GM18508 (cell line): ENCODE measurements around the gene HOTAIR.

Experiments
- ATAC-seq: cut with Tn5 transposase; IDR thresholded peaks from one replicate; pipeline ENCODE4 v1.9.1; 2021; ENCODE audit warnings: moderate number of reproducible peaks; ENCODE audit not compliant: insufficient read depth, unreplicated experiment

The HOTAIR gene

DNA sequence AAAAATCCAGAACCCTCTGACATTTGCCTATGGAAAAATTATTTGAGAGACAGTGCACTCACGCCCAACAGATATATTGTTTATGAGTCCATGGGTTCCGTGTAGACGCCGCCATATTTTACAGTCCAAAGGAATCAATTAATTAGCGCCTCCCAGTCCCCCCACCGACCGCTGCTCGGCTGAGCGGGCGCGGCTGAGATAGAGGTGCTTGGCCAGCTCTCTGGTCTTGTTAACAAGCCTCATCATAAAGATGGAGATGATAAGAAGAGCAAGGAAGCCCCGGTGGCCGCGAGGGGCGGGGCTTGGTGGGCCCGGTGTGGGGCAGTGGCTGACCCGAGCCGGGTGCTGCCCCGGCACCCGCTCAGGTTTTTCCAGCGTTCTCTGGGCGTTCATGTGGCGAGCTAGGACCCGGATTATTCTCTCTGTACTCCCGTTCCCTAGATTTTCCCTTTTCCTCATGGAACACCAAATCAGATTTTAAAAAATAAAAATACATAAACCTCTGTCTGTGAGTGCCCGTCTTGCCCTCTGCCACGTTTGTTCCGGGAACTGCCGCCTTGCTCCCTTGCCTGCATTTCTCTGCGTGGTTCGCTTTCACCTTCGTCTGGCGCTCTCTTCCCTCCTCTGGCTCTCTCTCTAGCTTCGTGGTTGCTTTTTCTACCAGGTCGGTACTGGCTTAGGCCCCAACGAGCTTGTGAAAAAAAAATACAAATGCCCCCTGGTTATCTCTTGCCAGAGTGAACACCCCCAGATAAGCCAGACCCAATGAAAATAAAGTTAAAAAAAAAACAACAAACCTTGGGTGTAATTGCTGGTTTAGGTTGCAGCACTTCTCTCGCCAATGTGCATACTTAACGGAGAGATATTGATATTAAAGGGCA is 11.1 kb downstream of the HOTAIR start:
- no peak for ATAC-seq

DNA sequence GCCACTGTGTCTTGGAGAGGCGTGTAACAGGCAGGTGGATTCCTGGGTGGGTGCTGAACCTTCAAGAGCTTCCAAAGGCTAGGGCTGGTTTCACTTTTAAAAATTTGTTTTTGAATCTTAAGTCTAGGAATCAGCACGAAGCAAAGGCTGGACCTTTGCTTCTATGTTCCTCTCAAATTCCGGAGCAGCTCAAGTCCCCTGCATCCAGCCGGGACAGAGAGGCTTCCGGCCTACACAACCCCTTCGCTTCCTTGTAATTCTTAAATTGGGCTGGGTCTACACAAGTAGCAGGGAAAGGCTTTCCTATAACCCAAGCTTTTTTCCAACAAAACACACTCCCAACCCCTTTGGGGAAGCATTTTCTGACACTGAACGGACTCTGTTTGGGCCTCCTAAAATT is 11.7 kb downstream of the HOTAIR start:
- no peak for ATAC-seq

- no peak for ATAC-seq
Measured at GRCh38 chr12:53961025-53961761, 13.6 kb downstream of the HOTAIR start.

GRCh38 chr12:53960187-53961024 is 14.3 kb downstream of the HOTAIR start:
- ATAC-seq = no peak

- ATAC-seq = no peak
Measured at GRCh38 chr12:53959314-53959713, 15.4 kb downstream of the HOTAIR start.

GRCh38 chr12:53958128-53958527 is 16.6 kb downstream of the HOTAIR start:
- ATAC-seq = no peak

DNA sequence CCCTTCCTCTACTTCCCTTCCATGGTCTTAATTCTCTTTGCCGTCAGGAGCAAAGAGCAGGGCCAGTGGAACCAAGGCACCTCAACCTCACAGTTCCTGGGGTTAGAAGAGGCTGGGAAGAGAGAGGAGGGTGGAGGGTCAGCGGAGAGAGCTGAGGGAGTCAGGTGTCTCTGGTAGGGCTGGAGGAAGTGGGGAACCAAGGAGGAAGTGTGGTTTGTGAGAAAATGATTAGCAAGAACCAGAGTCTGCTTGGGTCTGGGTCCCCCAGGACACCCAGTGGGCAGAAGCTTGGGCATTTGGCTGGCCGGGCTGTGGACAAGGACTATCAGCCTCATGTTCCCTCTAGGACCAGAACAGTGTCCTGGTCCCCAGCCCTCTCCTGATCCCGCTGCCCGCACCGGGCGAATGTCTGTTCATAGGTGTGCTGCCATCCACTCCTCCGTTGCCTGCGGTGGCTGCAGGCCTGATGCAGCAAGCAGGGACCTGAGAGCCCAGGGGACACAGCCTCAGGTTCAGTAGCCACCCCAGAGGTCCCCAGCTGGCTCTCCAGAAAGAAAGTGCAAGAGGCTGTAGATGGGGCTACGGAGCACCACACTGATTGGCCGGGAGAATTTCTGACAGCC is 17.7 kb downstream of the HOTAIR start:
- ATAC-seq = no peak

- no peak for ATAC-seq
Measured at GRCh38 chr12:53956251-53956887, 18.4 kb downstream of the HOTAIR start.

- no peak for ATAC-seq
Measured at GRCh38 chr12:53955776-53956250, 18.9 kb downstream of the HOTAIR start.

GRCh38 chr12:53955036-53955775 is 19.5 kb downstream of the HOTAIR start:
- ATAC-seq = no peak

GRCh38 chr12:53954694-53955035 is 20.1 kb downstream of the HOTAIR start, which contains the start of gene HOXC12:
Gene HOXC12 (plus strand): TSS chr12:53954903. CDS start chr12:53954930, 27 bp downstream.
- no peak for ATAC-seq

DNA sequence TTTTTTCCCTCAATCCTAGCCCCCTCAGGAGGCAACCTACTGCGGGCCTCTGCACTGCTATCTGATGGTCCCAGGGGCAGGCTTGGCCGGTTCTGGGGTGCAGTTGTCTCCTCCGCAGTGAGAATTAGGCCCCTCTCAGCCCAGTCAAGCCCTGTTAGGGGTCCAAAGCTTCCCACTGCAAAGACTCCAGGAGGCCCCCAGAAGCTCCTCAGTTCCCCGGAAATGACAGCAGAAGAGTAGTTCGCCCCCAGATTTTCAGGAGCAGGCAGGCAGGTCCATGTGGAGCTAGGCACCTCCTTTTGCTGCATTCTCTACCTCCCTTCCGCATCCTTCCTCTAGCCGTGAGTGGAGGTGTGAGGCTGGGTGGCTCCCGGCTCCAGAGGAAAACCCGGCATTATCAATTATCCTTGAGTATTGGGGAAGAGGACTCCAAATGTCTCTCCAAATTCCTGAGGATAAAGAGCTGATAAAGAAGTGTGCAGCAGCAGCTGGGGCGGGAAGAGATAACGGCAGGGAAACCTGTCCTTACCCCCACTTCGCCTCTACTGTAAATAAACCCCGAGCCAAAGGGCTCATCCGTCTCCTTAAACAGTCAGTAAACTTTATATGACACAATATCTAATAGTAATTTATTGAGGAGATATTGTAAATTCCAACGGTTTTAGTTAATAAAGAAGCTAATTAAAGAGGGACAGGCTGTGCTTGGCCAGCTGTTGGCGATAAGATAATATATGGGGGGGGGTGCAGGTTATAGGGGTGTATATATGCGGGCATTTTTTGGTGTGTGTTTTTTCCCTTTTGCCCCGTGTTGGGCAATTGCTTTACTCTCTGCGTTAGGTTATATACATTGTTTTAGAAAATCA is 20.7 kb downstream of the HOTAIR start:
- no peak for ATAC-seq

DNA sequence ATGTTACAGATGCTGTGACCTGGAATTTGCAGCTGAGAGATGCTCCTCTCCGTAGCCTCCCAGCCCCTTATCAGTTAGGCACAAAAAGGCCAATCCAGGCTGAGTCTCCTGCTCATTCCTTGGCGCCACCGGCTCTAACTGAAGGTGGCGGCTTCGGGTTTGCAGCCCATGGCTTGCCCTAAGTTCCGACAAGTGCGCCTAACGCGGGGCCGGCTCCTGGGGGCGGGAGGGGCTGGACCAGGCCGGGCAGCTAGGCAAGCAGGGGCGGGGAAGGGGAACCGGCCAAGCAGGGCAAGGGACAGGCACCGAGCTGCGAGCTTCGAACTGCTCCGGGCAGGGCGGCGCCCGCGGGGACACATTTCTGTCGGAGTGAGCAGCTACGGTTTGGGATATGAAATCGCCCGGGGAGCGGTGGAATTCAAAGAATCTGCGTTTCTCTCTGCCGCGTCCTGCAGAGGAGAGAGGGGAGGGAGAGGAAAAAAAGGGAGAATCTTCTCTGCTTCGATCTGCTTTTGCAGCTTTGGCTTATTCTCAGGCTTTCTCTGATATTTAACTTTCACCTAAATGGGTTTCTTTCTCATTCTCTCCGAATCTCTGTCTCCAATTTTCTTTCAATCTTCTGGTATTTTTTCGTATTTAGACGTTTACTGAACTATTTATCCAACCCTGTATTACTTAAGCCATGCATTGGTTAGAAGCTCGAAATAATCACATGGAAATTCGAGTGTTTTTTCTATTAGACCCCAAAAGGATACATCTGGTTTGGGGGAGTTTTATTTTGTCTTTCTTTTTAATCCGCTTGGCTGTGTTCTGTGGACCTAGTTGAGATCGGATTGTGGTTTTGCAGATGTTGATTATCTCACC is 21.7 kb downstream of the HOTAIR start:
- no peak for ATAC-seq

DNA sequence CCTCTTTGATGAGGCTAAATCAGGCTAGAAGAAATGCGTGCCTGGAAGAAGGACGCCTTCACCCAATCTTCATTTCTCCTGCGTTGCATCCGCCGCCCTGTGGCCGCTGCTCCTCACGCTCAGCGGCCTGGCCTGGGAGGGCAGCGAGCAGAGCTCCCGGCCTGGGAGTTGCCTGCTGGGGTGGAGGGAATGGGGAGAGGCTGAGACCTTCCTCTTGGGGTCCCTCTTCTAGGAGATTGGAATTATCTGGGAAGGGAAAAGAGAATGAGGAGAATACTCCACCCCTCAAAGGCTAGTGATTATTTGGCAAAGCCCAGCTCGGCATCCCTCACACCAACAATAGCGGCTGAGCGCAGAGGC is 22.4 kb downstream of the HOTAIR start:
- no peak for ATAC-seq

- no peak for ATAC-seq
Measured at GRCh38 chr12:53951577-53952334, 23.0 kb downstream of the HOTAIR start.

- no peak for ATAC-seq
Measured at GRCh38 chr12:53950789-53951576, 23.8 kb downstream of the HOTAIR start.
